Endodermal cell (in vitro differentiated cells): ENCODE data around the gene SUGP2. TPM values are rescaled to one million over a fixed set of nuclear protein-coding genes. Genes with fewer than 3 reads are reported as not detected.

Source experiments
- DNase-seq: peaks from one replicate; pipeline ENCODE4 v3.0.0-alpha.2; 2017
- H3K27ac ChIP-seq: 2 replicates; pipeline ENCODE4 v1.5.1; 2013; ENCODE audit warnings: mild to moderate bottlenecking, low read depth, low read length, moderate library complexity
- H3K27me3 ChIP-seq: 2 replicates; pipeline ENCODE4 v1.6.1; 2013; ENCODE audit warnings: mild to moderate bottlenecking, low read length, moderate library complexity; ENCODE audit not compliant: insufficient read depth, control insufficient read depth, poor library complexity, severe bottlenecking
- H3K36me3 ChIP-seq: 2 replicates; pipeline ENCODE4 v1.7.0; 2013; ENCODE audit warnings: mild to moderate bottlenecking, low read length, moderate library complexity; ENCODE audit not compliant: control insufficient read depth, insufficient read depth
- H3K4me1 ChIP-seq: one replicate; pipeline ENCODE4 v1.7.0; 2013; ENCODE audit warnings: low read length; ENCODE audit not compliant: control insufficient read depth, insufficient read depth
- H3K4me3 ChIP-seq: 2 replicates; pipeline ENCODE4 v1.5.1; 2013; ENCODE audit warnings: mild to moderate bottlenecking, low read length, moderate library complexity
- H3K9ac ChIP-seq: 2 replicates; pipeline ENCODE4 v1.6.1; 2013; ENCODE audit warnings: mild to moderate bottlenecking, low read length, moderate library complexity; ENCODE audit not compliant: poor library complexity, severe bottlenecking; ENCODE audit errors: extremely low read depth
- H3K9me3 ChIP-seq: 2 replicates; pipeline ENCODE4 v1.6.1; 2013; ENCODE audit warnings: mild to moderate bottlenecking, low read length, moderate library complexity; ENCODE audit not compliant: control insufficient read depth
- H3K27ac Mint-ChIP-seq: 2 replicates; pipeline ENCODE4 v1.8.0; 2020; ENCODE audit warnings: mixed read lengths
- H3K27me3 Mint-ChIP-seq: 2 replicates; pipeline ENCODE4 v1.8.0; 2021; ENCODE audit warnings: mild to moderate bottlenecking, mixed read lengths; ENCODE audit not compliant: insufficient read depth
- H3K36me3 Mint-ChIP-seq: 2 replicates; pipeline ENCODE4 v1.8.0; 2020; ENCODE audit warnings: low read depth, mixed read lengths
- H3K4me1 Mint-ChIP-seq: 2 replicates; pipeline ENCODE4 v1.8.0; 2020; ENCODE audit warnings: mixed read lengths
- H3K4me3 Mint-ChIP-seq: 2 replicates; pipeline ENCODE4 v1.8.0; 2020; ENCODE audit warnings: mild to moderate bottlenecking, moderate library complexity, mixed read lengths
- H3K9me3 Mint-ChIP-seq: 2 replicates; pipeline ENCODE4 v1.8.0; 2020; ENCODE audit warnings: mild to moderate bottlenecking, mixed read lengths
- CTCF ChIP-seq: fragments of 200-600 bp; sonication (generic); conservative IDR thresholded peaks from 2 replicates; pipeline ENCODE4 v1.5.0; 2021; ENCODE audit warnings: antibody characterized with exemption, mild to moderate bottlenecking
- WGBS, 2 experiments: methylation state at CpG; one replicate each; pipeline versions ENCODE4 v1.1.5 to v1.1.7; 2013; ENCODE audit warnings: missing lambda C conversion rate in 2 of 2, mixed read lengths in 1 of 2; ENCODE audit not compliant: insufficient coverage in 1 of 2, insufficient read length in 1 of 2; 5-methylcytosine and 5-hydroxymethylcytosine counted together
- total RNA-seq, 2 donors: library from RNA; stranded (reverse); fragmentation: NEBNext Ultra II Directional in 1 of 2; extraction: Animal tissue kit (Norgen Biotek cat#: 25700) in 1 of 2; gene quantifications; 2 replicates in 1 of 2; 3 replicates in 1 of 2; pipeline ENCODE4 v1.2.1, GENCODE V29; 2021

SUGP2 gene
- total RNA-seq, 2 donors from 2014 or later = 121 to 157 TPM

GRCh38 chr19:18945297-18945696, 88.0 kb downstream of the SUGP2 start:
- no peaks in the 10 kb centered on the region for H3K4me1 ChIP-seq
- 90 to 92% methylated on average over 8 to 9 of the region's 9 CpGs for whole genome bisulfite sequencing, 2 experiments
- Mint-ChIP-seq H3K4me3 (no peak overlapping the region), H3K36me3 (no peaks in the 10 kb centered on the region), H3K27ac (no peak overlapping the region), H3K27me3 (peaks cover 46% of the 10 kb centered on the region), H3K9me3 (no peaks in the 10 kb centered on the region), H3K4me1 (peaks cover 2% of the 10 kb centered on the region)
- no peak overlapping the region for H3K9ac ChIP-seq
- H3K27ac ChIP-seq = no peak overlapping the region
- no peak for TF ChIP-seq CTCF
- no peaks in the 10 kb centered on the region for H3K9me3 ChIP-seq
- no peak for DNase-seq
- no peaks in the 10 kb centered on the region for H3K36me3 ChIP-seq
- H3K4me3 ChIP-seq = no peak overlapping the region
- peaks cover 5% of the 10 kb centered on the region for H3K27me3 ChIP-seq

GRCh38 chr19:18943465-18943864, 89.9 kb downstream of the SUGP2 start:
- H3K4me3 Mint-ChIP-seq = no peak overlapping the region

GRCh38 chr19:18942692-18943091, 90.6 kb downstream of the SUGP2 start:
- H3K9me3 ChIP-seq = no peaks in the 10 kb centered on the region
- Mint-ChIP-seq H3K9me3 (no peaks in the 10 kb centered on the region), H3K4me3 (no peak overlapping the region), H3K36me3 (peaks cover 11% of the 10 kb centered on the region), H3K4me1 (peaks cover 7% of the 10 kb centered on the region), H3K27me3 (peaks cover 56% of the 10 kb centered on the region), H3K27ac (no peak overlapping the region)
- no peaks in the 10 kb centered on the region for H3K4me1 ChIP-seq
- H3K27me3 ChIP-seq = peaks cover 14% of the 10 kb centered on the region
- no peak for DNase-seq
- no peaks in the 10 kb centered on the region for H3K36me3 ChIP-seq
- 88 to 100% methylated on average over 5 of the region's 6 CpGs for WGBS, 2 experiments
- no peak for TF ChIP-seq CTCF
- H3K4me3 ChIP-seq = no peak overlapping the region
- H3K27ac ChIP-seq = no peak overlapping the region
- H3K9ac ChIP-seq = no peak overlapping the region

More at GRCh38 chr19:18943465-18943864, 89.9 kb downstream of the SUGP2 start:
- Histone ChIP-seq H3K36me3 (no peaks in the 10 kb centered on the region), H3K27me3 (peaks cover 14% of the 10 kb centered on the region), H3K9me3 (no peaks in the 10 kb centered on the region), H3K9ac (no peak overlapping the region), H3K27ac (no peak overlapping the region), H3K4me1 (no peaks in the 10 kb centered on the region), H3K4me3 (no peak overlapping the region)
- DNase-seq = no peak
- WGBS, 2 experiments = 85 to 94% methylated on average over 3 to 4 of the region's 4 CpGs
- Mint-ChIP-seq H3K9me3 (no peaks in the 10 kb centered on the region), H3K27me3 (peaks cover 56% of the 10 kb centered on the region), H3K4me1 (peaks cover 7% of the 10 kb centered on the region), H3K27ac (no peak overlapping the region), H3K36me3 (peaks cover 4% of the 10 kb centered on the region)
- TF ChIP-seq CTCF = no peak
